Mesendoderm (in vitro differentiated cells): ENCODE results near the gene KDELR3.

ENCODE experiments used
- DNase-seq: peaks from one replicate; pipeline ENCODE4 v3.0.0; 2013
- H2AK5ac ChIP-seq: 2 replicates; pipeline ENCODE4 v1.6.1; 2013; ENCODE audit warnings: low read length, inconsistent platforms
- H2BK120ac ChIP-seq: 2 replicates; pipeline ENCODE4 v1.6.1; 2013; ENCODE audit warnings: low read depth, mild to moderate bottlenecking, low read length, moderate library complexity, mixed read lengths
- H2BK15ac ChIP-seq: replicated peaks from 2 replicates; pipeline ENCODE4 v1.6.1; 2013; ENCODE audit warnings: low read depth, mild to moderate bottlenecking, moderate library complexity
- H2BK5ac ChIP-seq: 2 replicates; pipeline ENCODE4 v1.6.1; 2013; ENCODE audit warnings: low read length, inconsistent platforms
- H3K18ac ChIP-seq: 2 replicates; pipeline ENCODE4 v1.6.1; 2013; ENCODE audit warnings: mild to moderate bottlenecking, low read length, mixed read lengths
- H3K23ac ChIP-seq: one replicate; pipeline ENCODE4 v1.6.1; 2013; ENCODE audit warnings: low read length
- H3K27ac ChIP-seq: 2 replicates; pipeline ENCODE4 v1.5.1; 2013; ENCODE audit warnings: low read depth, mild to moderate bottlenecking, inconsistent platforms, low read length, moderate library complexity
- H3K27me3 ChIP-seq: 2 replicates; pipeline ENCODE4 v1.6.1; 2013; ENCODE audit warnings: low read length, control low read depth, mild to moderate bottlenecking, inconsistent platforms; ENCODE audit not compliant: insufficient read depth, poor library complexity
- H3K36me3 ChIP-seq: 2 replicates; pipeline ENCODE4 v1.6.1; 2013; ENCODE audit warnings: low read length, inconsistent platforms; ENCODE audit not compliant: control insufficient read depth, insufficient read depth
- H3K4ac ChIP-seq: one replicate; pipeline ENCODE4 v1.6.1; 2013; ENCODE audit warnings: low read depth, mild to moderate bottlenecking, low read length, moderate library complexity
- H3K4me1 ChIP-seq: 2 replicates; pipeline ENCODE4 v1.6.1; 2013; ENCODE audit warnings: low read depth, low read length, inconsistent platforms; ENCODE audit not compliant: control insufficient read depth
- H3K4me2 ChIP-seq: 2 replicates; pipeline ENCODE4 v1.6.1; 2013; ENCODE audit warnings: low read length
- H3K4me3 ChIP-seq: 2 replicates; pipeline ENCODE4 v1.5.1; 2013; ENCODE audit warnings: mild to moderate bottlenecking, low read length
- H3K56ac ChIP-seq: one replicate; pipeline ENCODE4 v1.6.1; 2013; ENCODE audit warnings: low read length
- H3K79me1 ChIP-seq: 2 replicates; pipeline ENCODE4 v1.6.1; 2013; ENCODE audit warnings: low read length, inconsistent platforms
- H3K79me2 ChIP-seq: 2 replicates; pipeline ENCODE4 v1.6.1; 2013; ENCODE audit warnings: mild to moderate bottlenecking, low read length; ENCODE audit not compliant: control insufficient read depth, insufficient read depth
- H3K9ac ChIP-seq: 2 replicates; pipeline ENCODE4 v1.6.1; 2013; ENCODE audit warnings: low read length, inconsistent platforms
- H4K5ac ChIP-seq: one replicate; pipeline ENCODE4 v1.6.1; 2013; ENCODE audit warnings: low read length
- H4K8ac ChIP-seq: one replicate; pipeline ENCODE4 v1.6.1; 2013; ENCODE audit warnings: low read depth, mild to moderate bottlenecking, control low read depth, low read length, moderate library complexity
- WGBS: extraction: QIAGEN DNeasy Blood & Tissue Kit; methylation state at CpG from one replicate; pipeline ENCODE4 v1.1.7; 2013; ENCODE audit warnings: low lambda C conversion rate, missing lambda C conversion rate; ENCODE audit not compliant: insufficient coverage; ENCODE audit errors: extremely low coverage; 5-methylcytosine and 5-hydroxymethylcytosine counted together

The KDELR3 gene

DNA sequence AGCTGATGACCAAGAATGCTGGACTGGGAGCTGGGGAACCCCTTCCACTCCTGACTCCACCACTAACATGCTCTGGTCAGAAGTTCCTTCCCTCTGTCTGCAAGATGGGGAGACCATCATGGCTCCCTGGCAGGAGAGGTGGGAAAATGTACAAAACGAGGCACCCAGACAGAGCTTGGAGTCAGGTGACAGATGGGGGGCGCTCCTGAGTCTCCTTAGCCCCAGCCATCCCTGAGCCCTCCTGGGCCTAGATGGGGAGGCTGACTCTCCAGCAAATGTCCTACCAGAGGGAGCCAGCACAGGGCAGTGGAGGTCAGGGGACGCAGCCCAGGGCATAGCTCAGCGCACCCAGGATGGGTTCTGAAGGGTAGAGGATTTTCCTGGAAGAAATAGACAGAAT is 32.9 kb upstream of the KDELR3 start:
- H4K8ac ChIP-seq, result no peak overlapping the region
- no peak overlapping the region for H3K4ac ChIP-seq
- no CpG with 5 or more reads among the region's 4 CpGs for WGBS
- H4K5ac ChIP-seq, result no peak overlapping the region
- H2AK5ac ChIP-seq, result no peak overlapping the region
- H3K18ac ChIP-seq, result no peak overlapping the region
- no peaks in the 10 kb centered on the region for H3K36me3 ChIP-seq
- no peak overlapping the region for H2BK120ac ChIP-seq
- DNase-seq, result peak; percentile 58
- no peak overlapping the region for H3K56ac ChIP-seq
- no peaks in the 10 kb centered on the region for H3K4me1 ChIP-seq
- no peaks in the 10 kb centered on the region for H3K79me2 ChIP-seq
- no peak overlapping the region for H3K23ac ChIP-seq
- H2BK5ac ChIP-seq, result no peak overlapping the region
- no peak overlapping the region for H3K9ac ChIP-seq
- H3K4me2 ChIP-seq, result no peak overlapping the region
- no peaks in the 10 kb centered on the region for H3K27me3 ChIP-seq
- H3K79me1 ChIP-seq, result no peaks in the 10 kb centered on the region
- no peak overlapping the region for H2BK15ac ChIP-seq
- no peak overlapping the region for H3K27ac ChIP-seq
- no peak overlapping the region for H3K4me3 ChIP-seq

GRCh38 chr22:38435965-38436364 is 31.9 kb upstream of the KDELR3 start:
- Histone ChIP-seq H3K56ac (no peak overlapping the region), H3K27ac (no peak overlapping the region), H3K4me3 (no peak overlapping the region), H3K23ac (no peak overlapping the region), H3K79me2 (no peaks in the 10 kb centered on the region), H2AK5ac (no peak overlapping the region), H3K79me1 (no peaks in the 10 kb centered on the region), H3K36me3 (no peaks in the 10 kb centered on the region), H3K4ac (no peak overlapping the region), H3K27me3 (no peaks in the 10 kb centered on the region), H3K4me1 (no peaks in the 10 kb centered on the region), H2BK120ac (no peak overlapping the region), H2BK15ac (no peak overlapping the region), H4K8ac (no peak overlapping the region), H3K4me2 (no peak overlapping the region), H3K9ac (no peak overlapping the region), H2BK5ac (no peak overlapping the region), H4K5ac (no peak overlapping the region), H3K18ac (no peak overlapping the region)
- WGBS, result no CpG with 5 or more reads among the region's 4 CpGs
- no peak for DNase-seq

DNA sequence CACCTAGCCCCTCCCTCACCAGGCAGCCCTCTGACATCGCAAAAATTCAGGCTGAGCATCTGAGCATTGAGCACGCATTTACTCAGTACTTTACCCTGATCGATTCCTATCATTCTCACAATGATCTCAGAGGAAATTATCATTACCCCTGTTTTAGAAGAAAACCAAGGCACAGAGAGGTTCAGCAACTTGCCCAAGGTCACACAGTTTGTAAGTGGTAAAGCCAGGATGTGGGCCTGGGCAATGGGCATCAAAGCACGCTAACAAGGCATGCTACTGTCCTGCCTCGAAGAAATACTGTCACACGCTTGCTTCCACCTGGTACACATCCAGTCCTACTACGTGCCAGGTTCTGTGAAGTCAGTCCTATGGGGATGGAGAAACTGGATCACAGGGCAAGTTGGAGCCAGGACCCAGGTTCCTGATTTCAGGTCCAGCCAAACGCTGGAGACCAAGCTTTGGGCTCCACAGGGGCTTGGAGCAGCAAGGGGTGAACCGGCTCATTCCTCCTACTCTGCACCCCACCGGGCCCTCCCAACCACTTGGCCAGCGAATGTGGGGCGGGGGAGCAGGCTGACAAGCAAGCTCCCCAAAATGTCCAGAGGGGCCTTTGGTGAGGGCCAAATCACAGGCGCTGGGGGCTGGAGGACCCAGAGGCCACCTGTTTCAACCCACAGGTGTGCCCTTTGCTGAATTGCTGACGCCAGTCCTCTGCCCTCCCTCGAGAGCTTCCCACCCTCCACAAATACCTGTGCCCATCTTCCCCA is 31.1 kb upstream of the KDELR3 start:
- no peak overlapping the region for H3K4me2 ChIP-seq
- H2BK5ac ChIP-seq, result no peak overlapping the region
- no peak overlapping the region for H4K8ac ChIP-seq
- no peak overlapping the region for H3K4ac ChIP-seq
- no peaks in the 10 kb centered on the region for H3K4me1 ChIP-seq
- H3K79me2 ChIP-seq, result no peaks in the 10 kb centered on the region
- no peak overlapping the region for H2BK120ac ChIP-seq
- no peak overlapping the region for H3K27ac ChIP-seq
- H3K4me3 ChIP-seq, result no peak overlapping the region
- no peak overlapping the region for H4K5ac ChIP-seq
- H3K36me3 ChIP-seq, result no peaks in the 10 kb centered on the region
- no peak overlapping the region for H3K18ac ChIP-seq
- H3K56ac ChIP-seq, result no peak overlapping the region
- H2AK5ac ChIP-seq, result no peak overlapping the region
- H3K23ac ChIP-seq, result no peak overlapping the region
- H2BK15ac ChIP-seq, result no peak overlapping the region
- no peak for DNase-seq
- no peaks in the 10 kb centered on the region for H3K27me3 ChIP-seq
- no peaks in the 10 kb centered on the region for H3K79me1 ChIP-seq
- no CpG with 5 or more reads among the region's 15 CpGs for WGBS
- H3K9ac ChIP-seq, result no peak overlapping the region

DNA sequence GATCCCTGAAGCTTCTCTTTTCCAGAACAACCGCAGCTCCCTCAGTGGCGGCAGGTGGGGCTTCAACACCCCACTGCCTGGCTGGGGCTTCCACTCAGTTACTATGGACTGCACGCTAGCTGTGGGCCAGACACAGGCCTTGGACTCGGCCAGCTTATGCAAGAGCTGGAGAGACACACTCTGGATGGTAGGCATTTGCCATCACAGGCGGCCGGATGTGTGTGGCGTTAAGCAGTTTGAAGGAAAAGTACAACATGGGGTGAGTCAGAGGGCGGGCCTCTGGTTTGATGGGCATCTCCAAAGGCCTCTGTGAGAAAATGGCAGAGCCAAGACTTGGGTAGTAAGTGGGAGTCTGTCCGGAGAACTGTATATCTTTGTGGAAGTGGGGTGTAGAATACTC is 30.5 kb upstream of the KDELR3 start:
- H3K4me1 ChIP-seq, result no peaks in the 10 kb centered on the region
- H3K4ac ChIP-seq, result no peak overlapping the region
- H3K9ac ChIP-seq, result no peak overlapping the region
- no peak overlapping the region for H3K4me3 ChIP-seq
- no peak overlapping the region for H4K8ac ChIP-seq
- no peaks in the 10 kb centered on the region for H3K36me3 ChIP-seq
- H4K5ac ChIP-seq, result no peak overlapping the region
- H3K27me3 ChIP-seq, result no peaks in the 10 kb centered on the region
- WGBS, result no CpG with 5 or more reads among the region's 9 CpGs
- no peak overlapping the region for H2BK120ac ChIP-seq
- H2BK15ac ChIP-seq, result no peak overlapping the region
- no peak for DNase-seq
- H3K56ac ChIP-seq, result no peak overlapping the region
- no peak overlapping the region for H3K4me2 ChIP-seq
- no peaks in the 10 kb centered on the region for H3K79me1 ChIP-seq
- H3K79me2 ChIP-seq, result no peaks in the 10 kb centered on the region
- no peak overlapping the region for H2AK5ac ChIP-seq
- H2BK5ac ChIP-seq, result no peak overlapping the region
- H3K23ac ChIP-seq, result no peak overlapping the region
- H3K18ac ChIP-seq, result no peak overlapping the region
- no peak overlapping the region for H3K27ac ChIP-seq

DNA sequence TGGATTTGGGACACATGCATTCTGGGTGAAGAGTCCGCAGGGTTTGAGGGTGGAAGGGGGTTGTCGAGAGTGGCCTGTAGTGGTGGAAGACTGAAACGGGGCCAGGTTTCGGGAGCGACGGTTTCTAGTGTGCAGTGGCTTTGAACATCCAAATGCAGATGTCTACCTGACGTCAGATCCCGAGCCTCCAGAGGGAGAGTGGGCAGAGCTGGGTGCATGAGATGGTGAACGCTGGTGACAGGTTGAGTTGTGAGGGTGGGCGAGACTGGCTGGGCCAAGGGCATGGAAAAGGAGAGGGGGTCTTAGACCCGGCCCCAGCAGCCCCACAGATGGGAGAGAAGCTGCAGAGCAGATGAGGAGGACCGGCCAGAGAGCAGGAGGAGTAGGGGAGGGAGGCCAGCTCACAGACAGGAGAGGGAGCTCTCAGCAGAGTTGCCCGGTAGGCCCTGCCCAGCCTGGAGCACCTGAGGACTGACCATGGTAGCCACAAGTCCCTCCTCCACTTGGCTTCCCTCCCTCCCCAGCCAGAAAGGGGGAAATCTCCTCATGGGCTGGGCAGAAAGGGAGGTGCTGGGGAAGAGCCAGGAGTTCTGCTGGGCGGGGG is 27.0 kb upstream of the KDELR3 start:
- Histone ChIP-seq H2BK120ac (no peak overlapping the region), H4K5ac (no peak overlapping the region), H4K8ac (no peak overlapping the region), H3K4ac (no peak overlapping the region), H3K9ac (no peak overlapping the region), H3K56ac (no peak overlapping the region), H3K18ac (no peak overlapping the region), H3K4me1 (no peaks in the 10 kb centered on the region), H3K27ac (no peak overlapping the region), H2BK5ac (no peak overlapping the region), H2AK5ac (no peak overlapping the region), H3K23ac (no peak overlapping the region), H3K79me1 (no peaks in the 10 kb centered on the region), H2BK15ac (no peak overlapping the region), H3K4me3 (no peak overlapping the region), H3K36me3 (no peaks in the 10 kb centered on the region), H3K27me3 (no peaks in the 10 kb centered on the region), H3K79me2 (no peaks in the 10 kb centered on the region), H3K4me2 (no peak overlapping the region)
- no CpG with 5 or more reads among the region's 14 CpGs for WGBS
- no peak for DNase-seq
